ENCODE results near the gene DRD1.
"Not testable (repeated sequence)": the region's sequence is repeated elsewhere in the genome, so short reads cannot be mapped to it uniquely, and the experiment has no call there.

The DRD1 gene

DNA sequence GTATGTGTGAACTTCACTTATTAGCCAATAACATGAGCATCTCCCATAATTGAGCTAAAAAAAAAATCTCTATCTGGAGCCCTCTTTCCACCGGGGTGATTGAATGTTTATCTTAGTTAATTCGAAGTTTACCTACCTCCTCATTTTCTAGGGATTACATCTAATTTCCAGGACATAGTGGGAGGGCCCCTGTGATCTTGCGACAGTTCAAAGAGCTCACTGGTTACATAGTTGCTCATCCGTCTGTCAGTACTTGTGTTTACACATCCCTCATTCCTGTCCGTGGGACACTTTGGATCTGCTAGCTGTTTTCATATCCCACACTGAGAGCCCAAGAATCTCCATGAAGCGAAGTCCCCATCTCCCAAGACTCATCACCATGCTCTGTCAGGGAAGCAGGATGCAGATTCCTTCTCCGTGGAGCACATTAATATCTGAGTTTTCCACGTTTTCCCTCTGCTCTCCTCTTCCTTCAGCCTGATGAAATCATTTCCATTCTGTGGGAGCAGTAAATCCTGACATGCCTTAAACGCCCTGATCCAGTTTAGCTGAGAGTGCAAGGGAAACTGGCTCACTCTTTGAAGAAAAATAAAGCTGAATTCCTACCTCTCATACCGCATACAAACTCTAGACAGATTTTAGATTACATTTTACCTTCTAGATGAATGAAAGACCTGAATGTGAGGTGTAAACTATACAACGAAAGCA lies 24.2 kb upstream of the DRD1 start:
- DNase-seq (ENCODE audit: low read depth), result no peak

- no peak for DNase-seq (ENCODE audit: low read depth)
These were observed 22.8 kb upstream of the DRD1 start for GRCh38 chr5:175466700-175467318.

DNA sequence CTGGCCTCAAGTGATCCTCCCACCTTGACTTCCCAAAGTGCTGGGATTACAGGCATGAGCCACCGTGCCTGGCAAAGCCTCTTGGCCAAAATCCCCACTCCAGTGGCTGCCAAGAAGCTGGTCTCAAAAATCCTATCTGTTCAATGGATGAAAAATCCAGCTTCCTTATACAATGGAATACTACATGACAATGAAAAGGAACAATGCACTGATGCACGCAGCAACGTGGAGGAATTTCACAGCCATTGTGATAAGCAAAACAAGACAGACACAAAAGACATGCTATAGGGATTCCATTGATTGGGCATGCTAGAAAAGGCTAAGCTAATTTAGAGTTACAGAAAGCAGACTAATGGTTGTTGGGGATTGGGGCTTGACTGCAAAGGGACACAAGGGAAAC lies 21.3 kb upstream of the DRD1 start:
- DNase-seq (ENCODE audit: low read depth), result no peak

DNA sequence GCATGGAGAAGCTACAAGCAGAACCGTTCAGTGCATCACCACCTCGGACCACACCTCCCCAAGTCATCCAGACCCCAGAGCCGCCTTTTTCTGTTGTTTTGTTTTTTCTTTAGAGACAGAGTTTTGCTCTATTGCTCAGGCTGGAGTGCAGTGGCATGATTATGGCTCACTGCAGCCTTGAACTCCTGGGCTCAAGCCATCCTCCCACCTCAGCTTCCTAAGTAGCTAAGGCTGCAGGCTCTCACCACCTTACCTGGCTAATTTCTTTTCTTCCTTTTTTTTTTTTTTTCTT lies 20.9 kb upstream of the DRD1 start:
- DNase-seq (ENCODE audit: low read depth), result no peak

GRCh38 chr5:175464074-175464941 lies 20.3 kb upstream of the DRD1 start:
- DNase-seq (ENCODE audit: low read depth), result peak; percentile 38

DNA sequence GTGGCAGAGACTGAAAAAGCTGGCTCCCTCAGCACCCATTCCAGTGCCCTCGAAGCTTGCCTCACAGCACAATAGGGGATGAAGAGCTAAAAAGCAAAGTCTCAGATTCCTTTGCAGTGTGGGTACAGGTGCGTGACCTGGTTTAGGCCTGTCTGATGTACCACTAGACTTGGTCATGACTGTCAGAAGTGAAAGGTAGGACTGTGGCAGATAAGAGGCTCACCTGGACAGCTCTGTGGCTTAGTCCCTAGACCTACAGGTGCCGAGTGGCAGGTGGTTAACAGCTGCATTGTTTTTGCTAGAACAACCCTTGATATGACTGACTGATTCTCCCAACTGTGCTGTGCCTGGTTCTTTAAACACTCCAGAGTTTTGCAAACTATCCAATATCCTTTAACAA lies 19.7 kb upstream of the DRD1 start:
- no peak for DNase-seq (ENCODE audit: low read depth)

- DNase-seq (ENCODE audit: low read depth), result no peak
These were observed 17.4 kb upstream of the DRD1 start for GRCh38 chr5:175461370-175461769.

DNA sequence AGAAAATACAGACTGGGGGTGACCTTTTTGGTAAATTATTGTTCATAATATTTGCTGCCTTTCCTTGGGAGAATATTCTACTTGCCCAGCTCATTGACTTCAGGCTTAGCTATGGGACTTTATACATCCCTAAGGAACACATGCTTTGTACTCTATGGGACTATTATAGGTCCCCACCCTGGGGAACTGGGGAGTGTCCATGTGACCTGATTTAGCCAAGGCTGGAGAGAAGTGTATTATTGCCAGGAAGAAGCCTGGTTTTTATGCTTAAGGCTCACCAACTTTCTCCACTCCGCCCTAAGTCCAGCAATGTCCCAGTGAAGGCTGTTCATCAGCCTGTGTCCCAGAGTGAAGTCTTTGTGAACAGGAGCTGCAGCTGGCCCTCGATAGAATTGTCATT lies 16.6 kb upstream of the DRD1 start:
- DNase-seq (ENCODE audit: low read depth), result no peak

GRCh38 chr5:175460126-175460525 lies 16.1 kb upstream of the DRD1 start:
- peak; percentile 19 for DNase-seq (ENCODE audit: low read depth)

DNA sequence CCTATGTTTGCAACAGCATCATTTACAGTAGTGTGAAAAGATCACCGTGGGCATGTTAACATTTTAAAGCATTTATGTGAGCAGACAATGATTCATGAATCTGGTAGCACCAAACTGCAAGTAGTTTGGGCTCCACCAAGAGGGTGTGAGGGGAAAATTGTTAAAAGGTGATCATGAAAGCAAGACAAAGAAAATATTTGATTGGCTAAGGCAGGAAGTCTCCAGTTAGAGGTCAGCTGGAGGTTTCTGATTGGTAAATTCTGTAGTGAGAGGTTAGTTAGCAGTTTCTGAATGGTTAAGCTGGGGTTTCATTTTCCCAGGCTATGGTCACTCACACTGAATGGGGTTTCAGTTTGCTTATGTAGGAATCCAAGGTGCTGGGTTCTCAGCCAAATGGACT lies 13.5 kb upstream of the DRD1 start:
- DNase-seq (ENCODE audit: low read depth), result no peak

DNA sequence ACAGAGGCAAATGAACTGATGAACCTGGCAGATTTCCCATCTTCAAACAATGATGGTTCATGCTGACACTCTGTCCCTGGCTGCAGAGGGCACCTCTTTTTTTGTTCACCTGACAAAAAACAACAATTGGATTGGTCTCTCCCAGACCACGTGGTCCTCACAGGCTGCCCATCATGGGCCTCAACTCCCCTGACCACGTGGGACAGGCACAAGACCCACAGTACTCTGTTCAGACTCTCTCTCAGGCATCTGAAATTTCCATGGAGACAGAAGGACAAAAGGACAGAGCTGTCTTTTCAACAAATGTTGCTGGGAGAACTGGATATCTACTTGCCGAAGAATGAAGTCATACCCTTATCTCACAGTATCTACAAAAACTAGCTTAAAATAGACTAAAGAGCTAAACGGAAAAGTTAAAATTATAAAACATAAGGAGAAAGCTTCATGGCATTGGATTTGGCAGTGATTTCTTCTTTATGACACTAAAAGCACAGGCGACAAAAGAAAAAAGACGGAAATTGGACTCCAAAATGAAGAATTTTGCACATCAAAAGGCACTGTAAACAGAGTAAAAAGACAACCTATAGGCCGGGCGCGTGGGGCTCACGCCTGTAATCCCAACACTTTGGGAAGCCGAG lies 12.2 kb upstream of the DRD1 start:
- no peak for DNase-seq (ENCODE audit: low read depth)

- not testable (repeated sequence) for DNase-seq (ENCODE audit: low read depth)
These were observed 10.4 kb upstream of the DRD1 start for GRCh38 chr5:175454338-175454737.

DNA sequence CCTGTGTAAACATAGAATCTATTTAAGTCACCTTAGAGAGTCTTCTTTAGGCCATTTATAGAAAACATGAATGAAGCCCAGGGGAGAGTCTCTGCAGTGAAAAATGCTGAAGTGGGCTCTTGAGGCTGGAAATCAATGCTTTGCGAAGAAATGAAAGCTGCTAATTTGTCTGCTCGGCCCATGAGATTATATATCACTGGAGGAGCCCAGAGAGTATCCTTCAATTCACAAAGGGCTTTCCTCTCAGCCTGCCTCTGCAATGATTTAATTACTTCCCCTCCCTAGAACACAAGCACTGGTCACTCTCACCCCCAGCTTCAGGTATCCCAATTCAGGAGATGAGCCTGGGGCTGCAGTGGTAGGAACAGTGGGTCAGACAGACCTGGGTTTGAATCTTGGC lies 8.2 kb upstream of the DRD1 start:
- no peak for DNase-seq (ENCODE audit: low read depth)

- no peak for DNase-seq (ENCODE audit: low read depth)
These were observed 4.3 kb upstream of the DRD1 start for GRCh38 chr5:175448276-175448675.

- no peak for DNase-seq (ENCODE audit: low read depth)
These were observed 3.6 kb upstream of the DRD1 start for GRCh38 chr5:175447571-175447970.

- not testable (repeated sequence) for DNase-seq (ENCODE audit: low read depth)
These were observed 2.4 kb upstream of the DRD1 start for GRCh38 chr5:175446378-175446777.

GRCh38 chr5:175444905-175445456 lies 999 bp upstream of the DRD1 start:
- DNase-seq (ENCODE audit: low read depth), result no peak

DNA sequence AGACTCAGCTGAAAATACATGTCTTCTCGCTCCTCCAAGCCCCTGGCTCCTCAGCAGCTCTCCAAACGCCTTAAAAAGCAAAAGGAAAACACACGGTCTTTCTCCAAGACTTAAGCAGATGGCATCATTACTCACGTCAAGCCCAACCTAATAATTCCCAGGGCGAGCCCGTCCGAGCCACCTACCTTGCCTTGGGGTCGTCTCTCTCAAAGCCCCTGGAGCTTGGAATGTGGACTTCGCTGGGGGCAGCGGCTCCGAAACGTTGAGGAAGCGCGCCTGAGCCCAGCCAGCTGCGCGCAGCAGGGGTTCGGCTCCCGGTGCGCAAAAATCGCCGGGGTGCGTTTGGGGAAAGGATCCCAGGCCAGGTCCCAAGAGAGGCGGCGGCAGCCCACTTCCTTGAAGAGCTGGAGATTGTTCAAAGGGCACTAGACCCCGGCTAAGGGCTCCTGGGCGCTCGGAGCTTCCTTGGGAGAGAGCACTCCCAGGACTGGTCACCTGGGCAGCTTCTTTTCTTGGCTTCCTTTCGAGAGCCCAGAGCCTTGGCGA lies 395 bp downstream of the DRD1 start:
- no peak for DNase-seq (ENCODE audit: low read depth)

DNA sequence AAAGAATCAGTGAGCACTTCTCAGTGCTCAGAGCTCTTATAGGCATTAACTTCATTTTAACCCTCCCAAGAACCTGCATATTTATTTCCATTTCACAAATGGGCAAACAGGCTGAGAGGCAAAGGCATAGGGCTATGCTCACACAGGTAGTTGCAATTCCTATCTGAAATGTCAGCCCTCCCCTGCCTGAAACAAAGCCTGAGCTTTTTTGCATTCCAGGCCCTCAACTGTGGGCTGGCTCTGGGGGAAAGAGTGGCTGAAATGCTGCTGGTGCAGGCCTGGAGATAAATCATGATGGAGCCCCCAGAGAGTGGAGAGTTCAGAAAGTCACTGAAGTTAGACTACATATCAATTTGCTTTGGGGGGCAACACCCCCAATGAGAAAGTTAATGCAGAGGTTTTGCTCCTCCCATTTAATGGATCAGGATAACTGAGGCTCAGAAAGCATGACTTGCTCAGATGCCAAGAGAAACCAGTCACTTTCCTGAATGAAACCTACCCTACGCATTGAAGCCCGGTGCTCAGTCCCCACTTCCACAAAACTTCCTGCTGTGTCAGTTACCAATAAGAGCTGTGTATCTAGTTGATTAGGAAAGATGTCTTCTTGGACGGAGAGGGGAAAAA lies 5.6 kb downstream of the DRD1 start:
- DNase-seq (ENCODE audit: low read depth), result no peak

DNA sequence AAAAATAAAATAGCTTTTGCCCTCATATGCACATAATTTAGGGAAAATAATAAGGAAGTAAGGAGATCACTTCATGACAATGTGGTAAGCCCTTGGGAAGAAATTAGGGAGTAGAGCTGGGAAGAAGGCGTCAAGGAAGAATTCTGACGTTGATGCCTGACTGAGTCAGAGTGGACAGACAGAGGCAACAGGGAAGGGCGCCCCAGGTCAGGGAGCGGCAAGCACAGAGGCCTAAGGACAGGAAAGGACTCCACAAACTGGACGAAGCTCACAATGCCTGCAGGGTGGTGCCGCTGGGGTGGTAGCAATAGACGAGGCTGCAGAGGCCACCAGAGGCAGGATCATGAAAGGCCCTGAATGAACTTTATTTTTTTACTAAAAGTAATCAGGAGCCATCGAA lies 7.6 kb downstream of the DRD1 start:
- DNase-seq (ENCODE audit: low read depth), result no peak

DNA sequence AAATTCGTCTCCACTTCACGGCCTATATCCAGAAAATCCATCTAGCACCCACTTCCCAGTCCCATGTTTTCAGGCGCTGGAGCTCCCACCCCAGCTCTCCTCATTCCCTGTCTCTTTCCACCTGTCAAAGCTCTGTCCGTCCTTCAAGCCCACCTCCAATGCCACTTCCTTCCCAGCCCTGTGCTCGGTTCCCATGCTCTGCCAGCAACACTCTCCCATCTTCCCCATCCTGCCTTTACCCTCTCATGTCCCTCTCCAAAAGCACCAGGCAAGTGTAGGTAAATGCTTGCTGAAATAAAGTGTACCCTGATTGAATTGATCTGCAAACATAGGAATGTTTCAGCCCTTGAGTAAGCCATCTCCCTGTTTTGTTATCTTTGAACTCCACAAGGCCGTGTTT lies 9.2 kb downstream of the DRD1 start:
- no peak for DNase-seq (ENCODE audit: low read depth)

- DNase-seq (ENCODE audit: low read depth), result no peak
These were observed 16.2 kb downstream of the DRD1 start for GRCh38 chr5:175427762-175428161.

Measured in EH (cell line).